Mesodermal cell (in vitro differentiated cells): ENCODE data around the gene GPR148.

ENCODE experiments used
- H3K27ac ChIP-seq: 2 replicates; pipeline ENCODE4 v1.7.0; 2013; ENCODE audit warnings: mild to moderate bottlenecking, low read depth, low read length, moderate library complexity; ENCODE audit not compliant: severe bottlenecking
- H3K36me3 ChIP-seq: 2 replicates; pipeline ENCODE4 v1.7.1; 2013; ENCODE audit warnings: mild to moderate bottlenecking, low read length, moderate library complexity; ENCODE audit not compliant: control insufficient read depth, insufficient read depth
- H3K4me1 ChIP-seq: one replicate; pipeline ENCODE4 v1.7.1; 2013; ENCODE audit warnings: mild to moderate bottlenecking, low read length; ENCODE audit not compliant: insufficient read depth, control insufficient read depth, poor library complexity, severe bottlenecking
- H3K4me3 ChIP-seq: 2 replicates; pipeline ENCODE4 v1.7.0; 2013; ENCODE audit warnings: low read length, control low read depth, mild to moderate bottlenecking; ENCODE audit not compliant: insufficient read depth, poor library complexity, severe bottlenecking; ENCODE audit errors: extremely low read depth
- H3K9me3 ChIP-seq: 2 replicates; pipeline ENCODE4 v1.7.1; 2013; ENCODE audit warnings: mild to moderate bottlenecking, low read length, moderate library complexity; ENCODE audit not compliant: control insufficient read depth
- WGBS, 2 experiments: methylation state at CpG; one replicate each; pipeline ENCODE4 v1.1.5; 2013; ENCODE audit warnings: missing lambda C conversion rate in 2 of 2; ENCODE audit not compliant: insufficient coverage in 2 of 2; 5-methylcytosine and 5-hydroxymethylcytosine counted together

GPR148 gene

GRCh38 chr2:130776550-130776949 is 47.7 kb downstream of the GPR148 start:
- Histone ChIP-seq H3K9me3 (no peaks in the 10 kb centered on the region), H3K4me1 (no peaks in the 10 kb centered on the region), H3K4me3 (no peak overlapping the region), H3K27ac (no peak overlapping the region), H3K36me3 (no peaks in the 10 kb centered on the region)
- 59 to 92% methylated on average over 2 of the region's 4 CpGs for WGBS, 2 experiments

- no peaks in the 10 kb centered on the region for H3K36me3 ChIP-seq
- H3K27ac ChIP-seq = no peak overlapping the region
- no peaks in the 10 kb centered on the region for H3K9me3 ChIP-seq
- H3K4me3 ChIP-seq = no peak overlapping the region
- 92 to 93% methylated on average over 3 to 7 of the region's 9 CpGs for WGBS, 2 experiments
- H3K4me1 ChIP-seq = no peaks in the 10 kb centered on the region
Observed at GRCh38 chr2:130778781-130779180, 49.9 kb downstream of the GPR148 start.
